ENCODE measurements around the gene CBLIF.
"Not testable (repeated sequence)": the region's sequence is repeated elsewhere in the genome, so short reads cannot be mapped to it uniquely, and the experiment has no call there.

Gene CBLIF

GRCh38 chr11:59847626-59848025 lies 2.3 kb upstream of the CBLIF start:
- no peak for DNase-seq (ENCODE audit: low read depth)

GRCh38 chr11:59846556-59846955 lies 1.3 kb upstream of the CBLIF start:
- no peak for DNase-seq (ENCODE audit: low read depth)

- no peak for DNase-seq (ENCODE audit: low read depth)
Measured at GRCh38 chr11:59842316-59842715, 3.0 kb downstream of the CBLIF start.

GRCh38 chr11:59841514-59841913 lies 3.8 kb downstream of the CBLIF start:
- DNase-seq (ENCODE audit: low read depth), result no peak

GRCh38 chr11:59839615-59840014 lies 5.7 kb downstream of the CBLIF start:
- no peak for DNase-seq (ENCODE audit: low read depth)

- DNase-seq (ENCODE audit: low read depth), result no peak
Measured at GRCh38 chr11:59833602-59834001, 11.7 kb downstream of the CBLIF start.

- DNase-seq (ENCODE audit: low read depth), result no peak
Measured at GRCh38 chr11:59829358-59829757, 15.9 kb downstream of the CBLIF start.

GRCh38 chr11:59822989-59823566 lies 22.2 kb downstream of the CBLIF start:
- DNase-seq (ENCODE audit: low read depth), result no peak

- DNase-seq (ENCODE audit: low read depth), result no peak
Measured at GRCh38 chr11:59818572-59818971, 26.7 kb downstream of the CBLIF start.

- not testable (repeated sequence) for DNase-seq (ENCODE audit: low read depth)
Measured at GRCh38 chr11:59816434-59816833, 28.9 kb downstream of the CBLIF start.

GRCh38 chr11:59815754-59816153 lies 29.5 kb downstream of the CBLIF start:
- DNase-seq (ENCODE audit: low read depth), result no peak

GRCh38 chr11:59814021-59814420 lies 31.3 kb downstream of the CBLIF start:
- DNase-seq (ENCODE audit: low read depth), result no peak

GRCh38 chr11:59813364-59813763 lies 31.9 kb downstream of the CBLIF start:
- DNase-seq (ENCODE audit: low read depth), result no peak

- no peak for DNase-seq (ENCODE audit: low read depth)
Measured at GRCh38 chr11:59812220-59812619, 33.1 kb downstream of the CBLIF start.

- no peak for DNase-seq (ENCODE audit: low read depth)
Measured at GRCh38 chr11:59810911-59811259, 34.4 kb downstream of the CBLIF start.

GRCh38 chr11:59810189-59810910 lies 34.9 kb downstream of the CBLIF start, which contains the start of gene MRPL16:
TSS of gene MRPL16 (minus strand) at chr11:59810778. CDS start at chr11:59810658, 120 bp downstream.
- peak; percentile 85 for DNase-seq (ENCODE audit: low read depth)

GRCh38 chr11:59807047-59807610 lies 38.2 kb downstream of the CBLIF start:
- DNase-seq (ENCODE audit: low read depth), result no peak

GRCh38 chr11:59804061-59804460 lies 41.2 kb downstream of the CBLIF start:
- no peak for DNase-seq (ENCODE audit: low read depth)

GRCh38 chr11:59802639-59803176 lies 42.6 kb downstream of the CBLIF start:
- peak; percentile 24 for DNase-seq (ENCODE audit: low read depth)

GRCh38 chr11:59801981-59802638 lies 43.2 kb downstream of the CBLIF start:
- DNase-seq (ENCODE audit: low read depth), result no peak

- no peak for DNase-seq (ENCODE audit: low read depth)
Measured at GRCh38 chr11:59801160-59801706, 44.1 kb downstream of the CBLIF start.

- no peak for DNase-seq (ENCODE audit: low read depth)
Measured at GRCh38 chr11:59800390-59801025, 44.8 kb downstream of the CBLIF start.

Measured in activated gamma-delta T cell treated with anti-CD3 and anti-CD28 coated beads, Interleukin-2, amount 50 U/mL, for 16 hours (primary cell).